ENCODE data around the gene DHCR24. TPM values are rescaled to one million over a fixed set of nuclear protein-coding genes. Genes with fewer than 3 reads are reported as not detected.

DHCR24 gene
- total and polyA plus RNA-seq, 2 of the 13 experiments (the other 11 are each of a cell fraction or from before 2014, with no cell fraction given) = 374 to 448 TPM

DNA sequence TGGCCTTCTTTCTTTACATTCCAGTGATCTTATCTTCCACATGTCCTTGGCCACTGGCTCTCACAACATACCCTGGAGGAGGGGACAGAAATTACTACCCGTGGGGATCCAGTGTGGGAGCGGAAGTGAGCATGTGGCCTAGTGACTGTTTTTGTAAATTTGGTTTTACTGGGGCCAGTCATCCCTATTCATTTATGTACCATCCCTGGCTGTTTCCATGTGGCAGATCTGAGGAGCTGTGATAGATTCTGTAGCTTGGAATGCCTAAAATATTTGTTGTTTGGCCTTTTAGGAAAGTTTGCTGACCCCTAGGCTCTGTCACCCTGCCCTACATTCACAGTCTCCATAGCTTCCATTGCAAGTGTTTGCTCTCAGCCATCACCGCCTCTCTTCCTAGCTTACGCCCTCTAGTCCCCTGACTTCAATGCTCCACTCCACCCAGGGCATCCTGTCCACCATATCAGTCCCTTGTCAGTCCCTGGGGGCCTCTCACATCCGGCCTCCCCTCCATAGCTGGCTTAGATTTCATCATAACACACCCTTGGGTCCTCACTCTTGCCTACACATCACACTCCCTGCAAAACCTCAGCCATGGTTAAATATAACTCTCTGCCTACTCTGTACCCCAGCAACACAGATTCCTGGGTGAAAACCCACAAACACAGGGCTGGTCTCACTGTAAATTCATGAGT lies 25.8 kb downstream of the DHCR24 start (continued):
- TF ChIP-seq, protein P1, sequence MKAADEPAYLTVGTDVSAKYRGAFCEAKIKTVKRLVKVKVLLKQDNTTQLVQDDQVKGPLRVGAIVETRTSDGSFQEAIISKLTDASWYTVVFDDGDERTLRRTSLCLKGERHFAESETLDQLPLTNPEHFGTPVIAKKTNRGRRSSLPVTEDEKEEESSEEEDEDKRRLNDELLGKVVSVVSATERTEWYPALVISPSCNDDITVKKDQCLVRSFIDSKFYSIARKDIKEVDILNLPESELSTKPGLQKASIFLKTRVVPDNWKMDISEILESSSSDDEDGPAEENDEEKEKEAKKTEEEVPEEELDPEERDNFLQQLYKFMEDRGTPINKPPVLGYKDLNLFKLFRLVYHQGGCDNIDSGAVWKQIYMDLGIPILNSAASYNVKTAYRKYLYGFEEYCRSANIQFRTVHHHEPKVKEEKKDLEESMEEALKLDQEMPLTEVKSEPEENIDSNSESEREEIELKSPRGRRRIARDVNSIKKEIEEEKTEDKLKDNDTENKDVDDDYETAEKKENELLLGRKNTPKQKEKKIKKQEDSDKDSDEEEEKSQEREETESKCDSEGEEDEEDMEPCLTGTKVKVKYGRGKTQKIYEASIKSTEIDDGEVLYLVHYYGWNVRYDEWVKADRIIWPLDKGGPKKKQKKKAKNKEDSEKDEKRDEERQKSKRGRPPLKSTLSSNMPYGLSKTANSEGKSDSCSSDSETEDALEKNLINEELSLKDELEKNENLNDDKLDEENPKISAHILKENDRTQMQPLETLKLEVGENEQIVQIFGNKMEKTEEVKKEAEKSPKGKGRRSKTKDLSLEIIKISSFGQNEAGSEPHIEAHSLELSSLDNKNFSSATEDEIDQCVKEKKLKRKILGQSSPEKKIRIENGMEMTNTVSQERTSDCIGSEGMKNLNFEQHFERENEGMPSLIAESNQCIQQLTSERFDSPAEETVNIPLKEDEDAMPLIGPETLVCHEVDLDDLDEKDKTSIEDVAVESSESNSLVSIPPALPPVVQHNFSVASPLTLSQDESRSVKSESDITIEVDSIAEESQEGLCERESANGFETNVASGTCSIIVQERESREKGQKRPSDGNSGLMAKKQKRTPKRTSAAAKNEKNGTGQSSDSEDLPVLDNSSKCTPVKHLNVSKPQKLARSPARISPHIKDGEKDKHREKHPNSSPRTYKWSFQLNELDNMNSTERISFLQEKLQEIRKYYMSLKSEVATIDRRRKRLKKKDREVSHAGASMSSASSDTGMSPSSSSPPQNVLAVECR (CRISPR knock-in tag; IDR thresholded peaks at IDR 0.05; ENCODE audit: borderline replicate concordance) = peak; percentile 76; the same call in 1 of the 2 replicates
- no peak for TF ChIP-seq MTA3 (CRISPR knock-in tag; IDR thresholded peaks at IDR 0.05)
- peak; percentile 66 for TF ChIP-seq DPF2 (CRISPR knock-in tag; IDR thresholded peaks at IDR 0.05; ENCODE audit: borderline replicate concordance, low read depth)
- peak; percentile 60; the same call in 1 of the 2 replicates for TF ChIP-seq SALL2 (CRISPR knock-in tag; IDR thresholded peaks at IDR 0.05)
- TF ChIP-seq, protein P2, sequence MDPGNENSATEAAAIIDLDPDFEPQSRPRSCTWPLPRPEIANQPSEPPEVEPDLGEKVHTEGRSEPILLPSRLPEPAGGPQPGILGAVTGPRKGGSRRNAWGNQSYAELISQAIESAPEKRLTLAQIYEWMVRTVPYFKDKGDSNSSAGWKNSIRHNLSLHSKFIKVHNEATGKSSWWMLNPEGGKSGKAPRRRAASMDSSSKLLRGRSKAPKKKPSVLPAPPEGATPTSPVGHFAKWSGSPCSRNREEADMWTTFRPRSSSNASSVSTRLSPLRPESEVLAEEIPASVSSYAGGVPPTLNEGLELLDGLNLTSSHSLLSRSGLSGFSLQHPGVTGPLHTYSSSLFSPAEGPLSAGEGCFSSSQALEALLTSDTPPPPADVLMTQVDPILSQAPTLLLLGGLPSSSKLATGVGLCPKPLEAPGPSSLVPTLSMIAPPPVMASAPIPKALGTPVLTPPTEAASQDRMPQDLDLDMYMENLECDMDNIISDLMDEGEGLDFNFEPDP (CRISPR knock-in tag; conservative IDR thresholded peaks at IDR 0.05) = 0 out of 2 replicates have a peak, but pooled peaks have one; percentile 39
- TF ChIP-seq ZNF121 (CRISPR knock-in tag; IDR thresholded peaks at IDR 0.05) = peak; percentile 53; the same call in 1 of the 2 replicates
- TF ChIP-seq TP53 (CRISPR knock-in tag; conservative IDR thresholded peaks at IDR 0.05) = peak; percentile 47; the same call in 1 of the 2 replicates
- peak; percentile 72; the same call in 1 of the 2 replicates for TF ChIP-seq RARG (CRISPR knock-in tag; IDR thresholded peaks at IDR 0.05; ENCODE audit: low read depth)
- TF ChIP-seq ZBTB3 (CRISPR knock-in tag; IDR thresholded peaks at IDR 0.05; ENCODE audit: borderline replicate concordance, low read depth) = peak; percentile 100
- TF ChIP-seq, protein P3, sequence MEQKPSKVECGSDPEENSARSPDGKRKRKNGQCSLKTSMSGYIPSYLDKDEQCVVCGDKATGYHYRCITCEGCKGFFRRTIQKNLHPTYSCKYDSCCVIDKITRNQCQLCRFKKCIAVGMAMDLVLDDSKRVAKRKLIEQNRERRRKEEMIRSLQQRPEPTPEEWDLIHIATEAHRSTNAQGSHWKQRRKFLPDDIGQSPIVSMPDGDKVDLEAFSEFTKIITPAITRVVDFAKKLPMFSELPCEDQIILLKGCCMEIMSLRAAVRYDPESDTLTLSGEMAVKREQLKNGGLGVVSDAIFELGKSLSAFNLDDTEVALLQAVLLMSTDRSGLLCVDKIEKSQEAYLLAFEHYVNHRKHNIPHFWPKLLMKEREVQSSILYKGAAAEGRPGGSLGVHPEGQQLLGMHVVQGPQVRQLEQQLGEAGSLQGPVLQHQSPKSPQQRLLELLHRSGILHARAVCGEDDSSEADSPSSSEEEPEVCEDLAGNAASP (CRISPR knock-in tag; IDR thresholded peaks at IDR 0.05; ENCODE audit: borderline replicate concordance) = peak; percentile 86; the same call in 1 of the 2 replicates
- peak; percentile 47; the same call in 1 of the 2 replicates for TF ChIP-seq ZNF629 (CRISPR knock-in tag; conservative IDR thresholded peaks at IDR 0.05)
- TF ChIP-seq MED1 (CRISPR knock-in tag; IDR thresholded peaks at IDR 0.05) = peak; percentile 83
- no peak for TF ChIP-seq HMGA1 (CRISPR knock-in tag; conservative IDR thresholded peaks at IDR 0.05)
- peak; percentile 70; the same call in 1 of the 2 replicates for TF ChIP-seq ZNF430 (CRISPR knock-in tag; IDR thresholded peaks at IDR 0.05)
- peak; percentile 75; the same call in 1 of the 2 replicates for TF ChIP-seq ZNF317 (CRISPR knock-in tag; IDR thresholded peaks at IDR 0.05)
- TF ChIP-seq RBFOX2 (IDR thresholded peaks at IDR 0.05; ENCODE audit: low read depth, low read length) = 0 out of 2 replicates have a peak, but pooled peaks have one; percentile 32
- TF ChIP-seq NR2C2 (CRISPR knock-in tag; IDR thresholded peaks at IDR 0.05; ENCODE audit: borderline replicate concordance) = peak; percentile 50
- TF ChIP-seq ZBTB38 (CRISPR knock-in tag; IDR thresholded peaks at IDR 0.05) = peak; percentile 35; the same call in 1 of the 2 replicates
- peak; percentile 79; the same call in 1 of the 2 replicates for TF ChIP-seq ZNF232 (CRISPR knock-in tag; IDR thresholded peaks at IDR 0.05; ENCODE audit: borderline replicate concordance)
- TF ChIP-seq SP2 (CRISPR knock-in tag; IDR thresholded peaks at IDR 0.05) = no peak
- TF ChIP-seq ZSCAN21 (CRISPR knock-in tag; IDR thresholded peaks at IDR 0.05; ENCODE audit: borderline replicate concordance) = no peak

Measured in HepG2 (cell line).